Measurements from ENCODE around the gene FASTKD1. TPM values are rescaled to one million over a fixed set of nuclear protein-coding genes. Genes with fewer than 3 reads are reported as not detected.

FASTKD1 gene, protein sequence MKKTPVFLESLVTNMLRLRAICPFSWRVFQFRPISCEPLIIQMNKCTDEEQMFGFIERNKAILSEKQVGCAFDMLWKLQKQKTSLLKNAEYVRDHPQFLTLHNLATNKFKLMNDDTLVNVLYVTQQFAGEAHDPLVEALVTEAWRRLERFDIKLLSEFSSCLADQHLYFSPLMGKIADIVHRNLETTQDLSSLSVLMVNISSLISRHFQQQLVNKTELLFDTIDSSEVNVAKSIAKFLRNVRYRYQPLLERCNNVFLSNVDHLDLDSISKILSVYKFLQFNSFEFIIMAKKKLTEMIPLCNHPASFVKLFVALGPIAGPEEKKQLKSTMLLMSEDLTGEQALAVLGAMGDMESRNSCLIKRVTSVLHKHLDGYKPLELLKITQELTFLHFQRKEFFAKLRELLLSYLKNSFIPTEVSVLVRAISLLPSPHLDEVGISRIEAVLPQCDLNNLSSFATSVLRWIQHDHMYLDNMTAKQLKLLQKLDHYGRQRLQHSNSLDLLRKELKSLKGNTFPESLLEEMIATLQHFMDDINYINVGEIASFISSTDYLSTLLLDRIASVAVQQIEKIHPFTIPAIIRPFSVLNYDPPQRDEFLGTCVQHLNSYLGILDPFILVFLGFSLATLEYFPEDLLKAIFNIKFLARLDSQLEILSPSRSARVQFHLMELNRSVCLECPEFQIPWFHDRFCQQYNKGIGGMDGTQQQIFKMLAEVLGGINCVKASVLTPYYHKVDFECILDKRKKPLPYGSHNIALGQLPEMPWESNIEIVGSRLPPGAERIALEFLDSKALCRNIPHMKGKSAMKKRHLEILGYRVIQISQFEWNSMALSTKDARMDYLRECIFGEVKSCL
- total RNA-seq (2013; cell fraction: nucleolus; rRNA removed): 187 and 195 TPM in 2 replicates
- total RNA-seq (2014; rRNA removed): 45.6 and 65.4 TPM in 2 replicates
- 73.4 and 74.3 TPM in 2 replicates for total RNA-seq (2014; rRNA removed; fragmentation: Illumina TruSeq; extraction: Trizol)
- total RNA-seq (2021): 53.5 and 54.6 TPM in 2 replicates
- polyA plus RNA-seq (2011; ENCODE audit: low read depth): 14.1 TPM
- polyA plus RNA-seq (2011; rRNA removed): 76.1 and 136 TPM in 2 replicates
- 21.1 and 23.0 TPM in 2 replicates for polyA plus RNA-seq (2011; cell fraction: cytosol; rRNA removed)
- 68.5 and 80.8 TPM in 2 replicates for polyA plus RNA-seq (2011; cell fraction: nucleus; rRNA removed)
- 36.6 and 47.6 TPM in 2 replicates for polyA plus RNA-seq (2012)
- polyA plus RNA-seq (2014; fragmentation: Illumina TruSeq; extraction: Trizol): 59.6 and 60.4 TPM in 2 replicates
- 10 to 100 TPM; 60.5 to 66.3 TPM for polyA plus RNA-seq (2014; fragmentation: Nextera tagmentation; extraction: Ambion mirVana)
- polyA plus RNA-seq (2014; rRNA removed): 49.2 and 58.3 TPM in 2 replicates
- polyA plus RNA-seq (2016; fragmentation: Nextera tagmentation; extraction: Ambion mirVana): 10 to 100 TPM; 66.8 to 67.6 TPM
- 43.3 and 45.4 TPM in 2 replicates for polyA minus RNA-seq (2011; rRNA and poly(A)+ RNA removed)
- polyA minus RNA-seq (2011; cell fraction: cytosol; rRNA and poly(A)+ RNA removed): 13.6 and 16.5 TPM in 2 replicates
- 46.8 and 62.8 TPM in 2 replicates for polyA minus RNA-seq (2011; cell fraction: nucleus; rRNA and poly(A)+ RNA removed)
- percentile 76 among the genes with signal in this experiment for Bru-seq, nascent RNA
- percentile 90 among the genes with signal in this experiment for BruChase-seq, experiment 1, labeled RNA remaining after a 6-hour chase
- BruChase-seq, experiment 2, labeled RNA remaining after a 2-hour chase: percentile 87 among the genes with signal in this experiment
- long read RNA-seq, experiment 1, transcript FASTKD1-204 (15 exons, 2,967 nt): major isoform, 19 of 39 reads
- long read RNA-seq, experiment 1, transcript FASTKD1-205 (14 exons, 2,791 nt): minor isoform, 6 of 39 reads
- long read RNA-seq, experiment 1, partial matches to known transcripts: 5 of 39 reads
- long read RNA-seq, experiment 1, other reads (novel, unspliced or antisense): 9 of 39 reads
- long read RNA-seq, experiment 2, transcript FASTKD1-204 (15 exons, 2,967 nt): major isoform, 78 of 246 reads
- long read RNA-seq, experiment 2, transcript FASTKD1-205 (14 exons, 2,791 nt): minor isoform, 18 of 246 reads
- long read RNA-seq, experiment 2, partial matches to known transcripts: 77 of 246 reads
- long read RNA-seq, experiment 2, other reads (novel, unspliced or antisense): 71 of 246 reads

DNA sequence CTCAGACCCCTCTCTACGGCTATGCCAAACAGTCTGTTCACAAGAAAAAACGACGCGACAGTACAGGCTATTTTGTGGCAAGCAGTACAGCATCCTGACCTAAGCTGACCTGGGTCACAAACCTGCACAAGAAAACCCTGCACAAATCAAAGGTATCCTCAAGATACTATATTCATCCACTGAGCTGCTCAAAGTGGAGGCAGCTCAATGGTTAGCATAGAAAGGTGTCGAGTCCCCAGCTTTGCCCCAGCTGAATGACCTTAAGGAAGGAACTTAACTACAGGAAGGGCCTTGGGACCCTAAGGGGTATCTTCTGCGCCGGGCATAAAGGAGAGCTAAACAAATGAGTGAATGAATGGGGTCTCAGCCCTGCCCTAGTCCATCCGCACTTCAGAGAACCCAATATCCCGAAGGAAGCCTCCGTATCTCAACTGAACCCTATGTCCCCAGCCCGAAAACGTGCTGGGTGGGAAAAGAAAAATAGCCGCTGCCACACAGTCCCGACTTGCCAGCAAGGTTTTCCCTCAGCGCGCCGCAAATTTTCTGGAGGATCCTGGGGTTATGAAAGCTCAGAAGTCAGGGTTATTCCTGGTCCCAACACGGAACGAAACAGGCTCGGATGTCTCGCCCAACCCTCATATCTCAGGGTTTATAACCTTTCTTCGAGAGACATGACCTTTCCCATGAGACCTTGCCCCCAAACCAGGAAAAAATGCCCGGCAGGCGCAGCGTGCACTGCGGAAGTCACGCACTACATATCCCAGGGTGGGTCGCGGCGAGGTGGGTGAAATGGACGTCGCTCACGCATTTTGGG is at the start of gene FASTKD1:
TSS of gene FASTKD1 (minus strand) at position 706 of the 814 bp plus-strand sequence. CDS start 1,836 bp downstream, outside the sequence.
- peak; percentile 79 for DNase-seq (ENCODE audit: low read depth, low spot score)
- intact Hi-C loops (cut with micrococcal nuclease; ENCODE audit: unreplicated experiment) (no loop called here), in situ Hi-C loops (cut with MboI) (no loop called here)
- WGBS (ENCODE audit: insufficient coverage, insufficient replicate concordance, low lambda C conversion rate, missing lambda C conversion rate): under 1% methylated on average over 33 of the region's 33 CpGs
- peak within 1 kb of the TSS; percentile 99 for H2AFZ ChIP-seq (ENCODE audit: control insufficient read depth, low read depth, low read length)
- POLR2A ChIA-PET: interaction anchor here (0.6 to 3.3 kb wide), 6 partner anchors 11 to 470 kb away, joined by 3 to 25 read pairs (median 5); partner anchors contain the start of gene PPIG
- CTCF ChIA-PET: interaction anchor here (0.5 to 2.9 kb wide), 6 partner anchors 11 to 251 kb away, joined by 3 to 17 read pairs (median 6); partner anchors contain the start of genes METTL5 and PPIG
- ATAC-seq: peak; percentile 98
- no peaks in the 10 kb centered on the region for H3K27me3 ChIP-seq (replicated peaks in 1 of 2; ENCODE audit: control insufficient read depth in 2 of 2, insufficient read depth in 2 of 2, low read length in 1 of 2)
- H3K36me3 ChIP-seq (ENCODE audit: control insufficient read depth in 2 of 2, insufficient read depth in 2 of 2, low read length in 1 of 2): peaks cover 0 to 7% of the 10 kb centered on the region in 2 experiments; a peak in 2 of 4 replicates
- H3K9me3 ChIP-seq (replicated peaks; ENCODE audit: control insufficient read depth, insufficient read depth, low read length): no peaks in the 10 kb centered on the region
- H3K4me1 ChIP-seq (ENCODE audit: control insufficient read depth, insufficient read depth, low read length): no peaks in the 10 kb centered on the region
- peaks cover 41% of the 10 kb centered on the region for H3K79me2 ChIP-seq (ENCODE audit: control insufficient read depth, insufficient read depth, low read length)
- SMC1A ChIA-PET (ENCODE audit: uncharacterized antibody, unreplicated experiment): interaction anchor here (0.8 to 2.4 kb wide), 9 partner anchors 11 to 229 kb away, joined by 3 to 26 read pairs (median 3); partner anchors contain the start of gene PPIG
- TSS peak; percentile 83 for BruUV-seq (replicated peaks)
- peak within 1 kb of the TSS; percentile 81 for H3K4me3 ChIP-seq
- peak; percentile 93 for FAIRE-seq
- peak within 1 kb of the TSS; percentile 74 for H3K9ac ChIP-seq (ENCODE audit: control insufficient read depth, insufficient read depth, low read length)
- H3K27ac ChIP-seq (ENCODE audit: control insufficient read depth, insufficient read depth): peak within 1 kb of the TSS; percentile 71
- no peaks in the 10 kb centered on the region for H4K20me1 ChIP-seq (ENCODE audit: control insufficient read depth, insufficient read depth)
- H3K4me2 ChIP-seq (ENCODE audit: control insufficient read depth, insufficient read depth): peak within 1 kb of the TSS; percentile 50
- RAD21 ChIA-PET (ENCODE audit: unreplicated experiment): interaction anchor here (0.7 to 3.2 kb wide), 7 partner anchors 11 to 361 kb away, joined by 3 to 21 read pairs (median 4); partner anchors contain the start of genes BBS5 and PPIG
- TF ChIP-seq WRNIP1 (IDR thresholded peaks at IDR 0.05; ENCODE audit: borderline replicate concordance, low read depth, low read length) (no peak), HCFC1 (IDR thresholded peaks at IDR 0.05; ENCODE audit: low read length) (peak; percentile 100), CREM (IDR thresholded peaks at IDR 0.05; ENCODE audit: low read depth) (peak; percentile 98), SIX5 (IDR thresholded peaks at IDR 0.05; ENCODE audit: low read depth, low read length, severe bottlenecking) (peak; percentile 100), IKZF2 (IDR thresholded peaks at IDR 0.05) (peak; percentile 82 to 90), KLF5 (IDR thresholded peaks at IDR 0.05; ENCODE audit: partially characterized antibody) (peak; percentile 17), TCF3 (IDR thresholded peaks at IDR 0.05; ENCODE audit: borderline replicate concordance, insufficient read depth, low read depth, low read length) (0 out of 2 replicates have a peak, but pooled peaks have one; percentile 35), IRF4 (IDR thresholded peaks at IDR 0.05; ENCODE audit: low read depth, low read length) (0 out of 2 replicates have a peak, but pooled peaks have one; percentile 35), POLR2AphosphoS5 (IDR thresholded peaks at IDR 0.05; ENCODE audit: low read length) (peak; percentile 59; the same call in 1 of the 2 replicates), NR2C1 (IDR thresholded peaks at IDR 0.05) (peak; percentile 90), SPI1 (IDR thresholded peaks at IDR 0.05; ENCODE audit: borderline replicate concordance, insufficient read depth, low read depth, low read length) (peak; percentile 56; the same call in 1 of the 2 replicates), ZNF274 (IDR thresholded peaks at IDR 0.05; ENCODE audit: insufficient read depth, insufficient read length) (no peak)

Measured in GM12878 (cell line).